Spleen (tissue), 11 donors: Measurements from ENCODE around the gene FBP1. TPM values are rescaled to one million over a fixed set of nuclear protein-coding genes. Genes with fewer than 3 reads are reported as not detected.
"Not testable (repeated sequence)": the region's sequence is repeated elsewhere in the genome, so short reads cannot be mapped to it uniquely, and the experiment has no call there.

Source experiments
- DNase-seq: peaks from one replicate; pipeline ENCODE4 v3.0.0-alpha.2; 2020
- H3K27ac ChIP-seq, 8 donors: fragments of 200-600 bp; sonication (generic) in 7 of 8; 1 replicate in 4 of 8; 2 replicates in 4 of 8; pipeline versions ENCODE4 v1.5.0 to v1.8.0; 2016 to 2021; ENCODE audit warnings: inconsistent platforms in 4 of 8, mild to moderate bottlenecking in 4 of 8, moderate library complexity in 1 of 8
- H3K27me3 ChIP-seq, 7 donors: fragments of 200-600 bp; sonication (generic) in 6 of 7; replicated peaks in 1 of 7; 1 replicate in 4 of 7; 2 replicates in 3 of 7; pipeline versions ENCODE4 v1.5.0 to v1.8.0; 2016 to 2021; ENCODE audit warnings: inconsistent platforms in 3 of 7, mild to moderate bottlenecking in 1 of 7
- H3K36me3 ChIP-seq, 6 donors: fragments of 200-600 bp; sonication (generic) in 5 of 6; 1 replicate in 4 of 6; 2 replicates in 2 of 6; pipeline versions ENCODE4 v1.5.0 to v1.8.0; 2016 to 2021; ENCODE audit warnings: inconsistent platforms in 2 of 6
- H3K4me1 ChIP-seq, 6 donors: fragments of 200-600 bp; sonication (generic) in 5 of 6; 1 replicate in 3 of 6; 2 replicates in 3 of 6; pipeline versions ENCODE4 v1.5.0 to v1.8.0; 2016 to 2021; ENCODE audit warnings: inconsistent platforms in 3 of 6
- H3K4me3 ChIP-seq, 8 donors: fragments of 200-600 bp; sonication (generic) in 7 of 8; 1 replicate in 4 of 8; 2 replicates in 4 of 8; pipeline versions ENCODE4 v1.5.0 to v1.8.0; 2016 to 2021; ENCODE audit warnings: inconsistent platforms in 4 of 8, mild to moderate bottlenecking in 4 of 8, moderate library complexity in 2 of 8
- H3K9me3 ChIP-seq, 8 donors: fragments of 200-600 bp; sonication (generic) in 7 of 8; 1 replicate in 4 of 8; 2 replicates in 4 of 8; pipeline versions ENCODE4 v1.5.0 to v1.8.0; 2016 to 2021; ENCODE audit warnings: inconsistent platforms in 4 of 8
- CTCF ChIP-seq, 11 experiments: fragments of 200-600 bp in 7 of 11; fragments of 450-650 bp in 4 of 11; sonication (generic) in 4 of 11; IDR thresholded peaks in 8 of 11; conservative IDR thresholded peaks in 3 of 11; 1 replicate in 7 of 11; 2 replicates in 4 of 11; pipeline versions ENCODE4 v1.4.0 to v1.8.0; 2016 to 2021; ENCODE audit warnings: antibody characterized with exemption in 11 of 11, inconsistent platforms in 4 of 11, mild to moderate bottlenecking in 1 of 11
- POLR2A ChIP-seq, 3 donors: fragments of 450-650 bp; IDR thresholded peaks; one replicate each; pipeline ENCODE4 v1.5.1; 2017; ENCODE audit warnings: antibody characterized with exemption in 3 of 3, mild to moderate bottlenecking in 1 of 3
- POLR2AphosphoS5 ChIP-seq, 3 donors: sonication (generic); formaldehyde crosslinking; IDR thresholded peaks; one replicate each; pipeline ENCODE4 v1.5.1; 2017; ENCODE audit warnings: antibody characterized with exemption in 3 of 3
- WGBS, 5 donors: extraction: QIAGEN DNeasy Blood & Tissue Kit in 3 of 5; methylation state at CpG; one replicate each; pipeline versions ENCODE4 v1.1.5 to v1.1.7; 2013 to 2018; 5-methylcytosine and 5-hydroxymethylcytosine counted together
- intact Hi-C: fragments of 100-400 bp; cut with DNase I; formaldehyde crosslinking; loops from one replicate; pipeline ENCODE4 v1.15.0; 2023; ENCODE audit warnings: low total_unique reads
- polyA plus RNA-seq, 3 donors: library from polyadenylated mRNA; stranded (reverse); fragments of 200-250 nt; gene quantifications; one replicate each; pipeline ENCODE4 v1.2.1, GENCODE V29; 2013
- total RNA-seq, 7 donors: library from RNA; depleted of rRNA in 3 of 7; stranded (reverse); fragments of >200 nt in 3 of 7; fragmentation: NEBNext Ultra II Directional in 4 of 7; extraction: Animal tissue kit (Norgen Biotek cat#: 25700) in 4 of 7; gene quantifications; one replicate each; pipeline versions ENCODE4 v1.1.0 to v1.2.1, GENCODE V29; 2016 to 2021
- donor health status: healthy with polysubstance abuse.
- donor health status: DM: no; HTN: no; CAD: no; lungs with moderate emphysema.
- donor health status: DM: no; HTN: no; CAD: no.
- donor health status: Bipolar disorder and iron deficiency.
- donor health status: healthy.
- donor health status: DM: no; HTN: no; CAD: no.
- donor health status: DM: yes; HTN: yes; CAD: no.

Gene FBP1
- total and polyA plus RNA-seq, 10 donors: 7.9 to 57.4 (median 12.4) TPM

DNA sequence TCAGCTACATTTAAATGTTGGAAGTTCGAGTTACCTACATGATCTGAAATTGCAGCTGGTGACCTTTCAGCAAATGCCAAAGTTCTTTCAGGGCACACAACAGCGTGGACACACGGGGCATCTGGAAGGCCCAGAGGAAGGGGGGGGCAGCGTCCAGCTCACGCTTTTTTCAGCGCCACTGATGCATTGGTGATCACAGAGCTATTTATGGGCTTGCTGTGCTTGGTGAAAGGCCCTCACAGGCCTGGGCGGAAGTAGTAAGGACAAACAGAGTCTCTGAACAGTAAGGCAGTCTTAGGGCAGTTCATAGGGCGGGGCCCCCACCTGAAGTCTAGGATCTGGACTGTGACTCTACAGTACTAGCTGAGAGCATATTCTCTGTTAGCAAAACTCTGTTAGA lies 39.1 kb downstream of the FBP1 start:
- TF ChIP-seq POLR2A (IDR thresholded peaks at IDR 0.05) (no peak), POLR2AphosphoS5 (IDR thresholded peaks at IDR 0.05) (no peak), CTCF (IDR thresholded peaks at IDR 0.05 in 8 of 11, conservative IDR thresholded peaks at IDR 0.05 in 3 of 11) (no peak)
- 68 to 87% (median 85%) methylated on average over 8 of the region's 8 CpGs for WGBS, 5 donors
- Histone ChIP-seq H3K4me3 (no peak overlapping the region), H3K27me3 (no peaks in the 10 kb centered on the region), H3K9me3 (no peaks in the 10 kb centered on the region), H3K4me1 (peaks cover 0 to 7% (median 0%) of the 10 kb centered on the region in 6 donors), H3K27ac (no peak overlapping the region), H3K36me3 (no peaks in the 10 kb centered on the region)
- DNase-seq: no peak
- intact Hi-C loops: no loop called here

DNA sequence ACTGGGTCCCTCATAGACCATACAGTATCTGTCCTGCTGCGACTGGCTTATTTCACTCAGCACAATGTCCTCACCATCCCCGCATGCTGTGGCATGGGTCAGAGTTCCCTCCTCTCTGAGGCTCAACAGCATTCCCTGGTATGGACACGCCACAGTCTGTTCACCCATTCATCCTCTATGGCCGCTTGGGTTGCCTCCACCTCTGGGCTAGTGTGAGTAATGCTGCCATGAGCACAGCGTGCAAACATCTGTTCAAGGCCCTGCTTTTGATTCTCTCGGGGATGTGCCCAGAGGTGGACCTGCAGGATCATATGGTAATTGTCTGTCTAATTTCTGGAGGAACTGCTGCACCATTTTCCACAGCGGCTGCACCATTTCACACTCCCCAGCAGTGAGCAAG lies 40.2 kb downstream of the FBP1 start:
- intact Hi-C loops: no loop called here
- H3K36me3 ChIP-seq: no peaks in the 10 kb centered on the region
- 77 to 93% (median 80%) methylated on average over 6 to 7 of the region's 7 CpGs for WGBS, 5 donors
- H3K27me3 ChIP-seq: no peaks in the 10 kb centered on the region
- no peak overlapping the region for H3K27ac ChIP-seq
- peaks cover 0 to 7% (median 0%) of the 10 kb centered on the region in 6 donors for H3K4me1 ChIP-seq
- H3K4me3 ChIP-seq: no peak overlapping the region
- DNase-seq: no peak
- TF ChIP-seq CTCF (IDR thresholded peaks at IDR 0.05 in 8 of 11, conservative IDR thresholded peaks at IDR 0.05 in 3 of 11) (no peak), POLR2A (IDR thresholded peaks at IDR 0.05) (no peak), POLR2AphosphoS5 (IDR thresholded peaks at IDR 0.05) (no peak)
- no peaks in the 10 kb centered on the region for H3K9me3 ChIP-seq

DNA sequence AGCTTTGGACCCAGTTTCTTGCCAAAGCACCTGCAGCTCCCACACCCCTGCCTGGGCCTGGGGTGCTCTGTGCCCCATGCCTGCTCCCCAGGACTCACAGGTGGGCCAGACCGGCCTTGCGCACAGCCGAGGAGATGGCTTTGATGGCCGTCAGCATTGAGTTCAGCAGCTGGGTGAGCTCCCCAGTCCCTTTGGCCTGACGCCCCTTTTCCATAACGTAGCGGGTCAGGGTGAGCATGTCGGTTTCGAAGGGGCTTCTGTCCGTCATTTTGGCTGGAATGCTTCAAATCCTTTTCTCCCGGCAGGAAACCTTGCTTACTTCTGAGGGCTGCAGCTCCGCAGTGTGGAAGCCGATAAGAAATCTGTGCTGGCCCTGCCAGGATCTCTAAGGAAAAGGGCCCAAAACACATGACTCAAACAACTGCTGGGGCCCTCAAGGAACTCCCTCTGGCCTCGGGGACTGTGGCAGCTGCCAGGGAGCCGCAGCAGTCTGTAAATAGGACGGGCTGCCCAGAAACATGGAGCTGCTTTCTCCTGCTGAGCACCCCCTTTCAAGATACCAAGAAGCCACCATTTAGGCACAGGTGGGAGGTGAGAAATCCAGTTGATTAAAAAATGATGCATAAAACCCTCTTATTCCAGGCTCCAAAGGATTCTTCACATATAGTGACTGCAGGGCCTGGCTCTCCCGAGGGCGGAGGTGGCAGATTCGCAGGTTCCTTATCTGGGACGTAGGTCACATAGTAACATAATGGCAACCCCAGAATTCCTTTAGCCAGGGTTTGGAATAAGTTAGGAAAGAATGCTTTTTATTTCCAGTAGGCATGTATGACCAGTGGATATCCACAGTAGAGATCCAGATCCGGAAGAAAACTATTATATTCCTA lies 45.6 kb downstream of the FBP1 start, which contains the start of gene FBP2:
Gene FBP2 (minus strand): TSS at position 366 of the 887 bp plus-strand sequence. CDS start 98 bp downstream, at position 268.
- no peak within 1 kb of the TSS for H3K27ac ChIP-seq
- H3K4me1 ChIP-seq: no peaks in the 10 kb centered on the region
- H3K36me3 ChIP-seq: no peaks in the 10 kb centered on the region
- H3K4me3 ChIP-seq: no peak within 1 kb of the TSS
- intact Hi-C loops: no loop called here
- no peak for TF ChIP-seq POLR2A (IDR thresholded peaks at IDR 0.05)
- TF ChIP-seq CTCF (IDR thresholded peaks at IDR 0.05 in 8 of 11, conservative IDR thresholded peaks at IDR 0.05 in 3 of 11): no peak
- no peak for TF ChIP-seq POLR2AphosphoS5 (IDR thresholded peaks at IDR 0.05)
- no peaks in the 10 kb centered on the region for H3K9me3 ChIP-seq
- DNase-seq: no peak
- WGBS, 5 donors: 78 to 88% (median 84%) methylated on average over 21 of the region's 21 CpGs
- peaks cover 0 to 19% (median 0%) of the 10 kb centered on the region in 7 donors for H3K27me3 ChIP-seq

GRCh38 chr9:94592683-94593082 lies 46.6 kb downstream of the FBP1 start:
- H3K9me3 ChIP-seq, DNase-seq, H3K4me3 ChIP-seq, intact Hi-C loops, H3K4me1 ChIP-seq, H3K36me3 ChIP-seq, H3K27ac ChIP-seq: not testable (repeated sequence)
- 56 to 86% (median 80%) methylated on average over 7 of the region's 7 CpGs for WGBS, 5 donors
- H3K27me3 ChIP-seq: peaks cover 0 to 23% (median 0%) of the 10 kb centered on the region in 7 donors
